Mucosa of stomach (tissue), 1 donor: ENCODE data around the gene AKAP8.

ENCODE experiments used
- H3K27me3 ChIP-seq: one replicate; pipeline ENCODE4 v1.7.0; 2013; ENCODE audit warnings: mild to moderate bottlenecking, low read length; ENCODE audit not compliant: control insufficient read depth, insufficient read depth
- H3K36me3 ChIP-seq: one replicate; pipeline ENCODE4 v1.7.0; 2013; ENCODE audit warnings: low read length; ENCODE audit not compliant: control insufficient read depth, insufficient read depth
- H3K4me1 ChIP-seq: one replicate; pipeline ENCODE4 v1.7.0; 2013; ENCODE audit warnings: mild to moderate bottlenecking, low read length; ENCODE audit not compliant: control insufficient read depth, insufficient read depth
- H3K4me3 ChIP-seq: one replicate; pipeline ENCODE4 v1.7.0; 2013; ENCODE audit warnings: low read length
- H3K9ac ChIP-seq: one replicate; pipeline ENCODE4 v1.7.0; 2013; ENCODE audit warnings: mild to moderate bottlenecking, low read length, moderate library complexity
- H3K9me3 ChIP-seq: one replicate; pipeline ENCODE4 v1.7.0; 2013; ENCODE audit warnings: mild to moderate bottlenecking, low read length, moderate library complexity; ENCODE audit not compliant: control insufficient read depth
- donor health status: Pancreatic carcinoma.

Gene AKAP8

GRCh38 chr19:15320116-15320515 is 59.5 kb downstream of the AKAP8 start:
- H3K9me3 ChIP-seq = no peaks in the 10 kb centered on the region
- H3K4me3 ChIP-seq = no peak overlapping the region
- H3K9ac ChIP-seq = no peak overlapping the region
- H3K36me3 ChIP-seq = no peaks in the 10 kb centered on the region
- peaks cover 55% of the 10 kb centered on the region for H3K4me1 ChIP-seq
- no peaks in the 10 kb centered on the region for H3K27me3 ChIP-seq

GRCh38 chr19:15318241-15318691 is 61.3 kb downstream of the AKAP8 start:
- Histone ChIP-seq H3K4me3 (no peak overlapping the region), H3K4me1 (peaks cover 50% of the 10 kb centered on the region), H3K9me3 (no peaks in the 10 kb centered on the region), H3K9ac (no peak overlapping the region), H3K27me3 (no peaks in the 10 kb centered on the region), H3K36me3 (no peaks in the 10 kb centered on the region)

GRCh38 chr19:15317392-15318071 is 62.1 kb downstream of the AKAP8 start:
- H3K27me3 ChIP-seq = no peaks in the 10 kb centered on the region
- H3K36me3 ChIP-seq = no peaks in the 10 kb centered on the region
- H3K9ac ChIP-seq = no peak overlapping the region
- no peaks in the 10 kb centered on the region for H3K9me3 ChIP-seq
- peaks cover 48% of the 10 kb centered on the region for H3K4me1 ChIP-seq
- no peak overlapping the region for H3K4me3 ChIP-seq

- Histone ChIP-seq H3K9me3 (no peaks in the 10 kb centered on the region), H3K4me1 (peaks cover 43% of the 10 kb centered on the region), H3K27me3 (no peaks in the 10 kb centered on the region), H3K36me3 (no peaks in the 10 kb centered on the region), H3K9ac (no peak overlapping the region), H3K4me3 (no peak overlapping the region)
These were observed 63.1 kb downstream of the AKAP8 start for GRCh38 chr19:15316498-15316897.

GRCh38 chr19:15315101-15315500 is 64.5 kb downstream of the AKAP8 start:
- Histone ChIP-seq H3K9ac (no peak overlapping the region), H3K4me1 (peaks cover 38% of the 10 kb centered on the region)

GRCh38 chr19:15313649-15314279 is 65.8 kb downstream of the AKAP8 start:
- peaks cover 34% of the 10 kb centered on the region for H3K4me1 ChIP-seq
- H3K9ac ChIP-seq = no peak overlapping the region

More at GRCh38 chr19:15315101-15315500, 64.5 kb downstream of the AKAP8 start:
- Histone ChIP-seq H3K9me3 (no peaks in the 10 kb centered on the region), H3K4me3 (no peak overlapping the region), H3K36me3 (no peaks in the 10 kb centered on the region), H3K27me3 (no peaks in the 10 kb centered on the region)

GRCh38 chr19:15307169-15307568 is 72.4 kb downstream of the AKAP8 start:
- H3K4me1 ChIP-seq = peaks cover 18% of the 10 kb centered on the region

More at GRCh38 chr19:15313649-15314279, 65.8 kb downstream of the AKAP8 start:
- Histone ChIP-seq H3K27me3 (no peaks in the 10 kb centered on the region), H3K36me3 (no peaks in the 10 kb centered on the region), H3K4me3 (no peak overlapping the region), H3K9me3 (no peaks in the 10 kb centered on the region)

GRCh38 chr19:15305582-15306334 is 73.8 kb downstream of the AKAP8 start:
- no peak overlapping the region for H3K9ac ChIP-seq
- no peaks in the 10 kb centered on the region for H3K36me3 ChIP-seq
- no peaks in the 10 kb centered on the region for H3K9me3 ChIP-seq
- no peaks in the 10 kb centered on the region for H3K27me3 ChIP-seq
- H3K4me1 ChIP-seq = peaks cover 18% of the 10 kb centered on the region
- no peak overlapping the region for H3K4me3 ChIP-seq

More at GRCh38 chr19:15307169-15307568, 72.4 kb downstream of the AKAP8 start:
- H3K36me3 ChIP-seq = no peaks in the 10 kb centered on the region
- no peaks in the 10 kb centered on the region for H3K27me3 ChIP-seq
- no peak overlapping the region for H3K9ac ChIP-seq
- H3K9me3 ChIP-seq = no peaks in the 10 kb centered on the region
- H3K4me3 ChIP-seq = no peak overlapping the region

GRCh38 chr19:15304140-15304705 is 75.4 kb downstream of the AKAP8 start:
- no peaks in the 10 kb centered on the region for H3K36me3 ChIP-seq
- H3K4me1 ChIP-seq = peaks cover 22% of the 10 kb centered on the region
- H3K9me3 ChIP-seq = no peaks in the 10 kb centered on the region
- H3K9ac ChIP-seq = no peak overlapping the region
- no peak overlapping the region for H3K4me3 ChIP-seq
- no peaks in the 10 kb centered on the region for H3K27me3 ChIP-seq
